GM19324 (cell line): Measurements from ENCODE around the gene EMC9.
"Not testable (repeated sequence)": the region's sequence is repeated elsewhere in the genome, so short reads cannot be mapped to it uniquely, and the experiment has no call there.

Source experiments
- ATAC-seq: cut with Tn5 transposase; IDR thresholded peaks from one replicate; pipeline ENCODE4 v1.9.1; 2021; ENCODE audit warnings: mild to moderate bottlenecking, moderate library complexity; ENCODE audit not compliant: unreplicated experiment, low FRiP score

EMC9 gene

DNA sequence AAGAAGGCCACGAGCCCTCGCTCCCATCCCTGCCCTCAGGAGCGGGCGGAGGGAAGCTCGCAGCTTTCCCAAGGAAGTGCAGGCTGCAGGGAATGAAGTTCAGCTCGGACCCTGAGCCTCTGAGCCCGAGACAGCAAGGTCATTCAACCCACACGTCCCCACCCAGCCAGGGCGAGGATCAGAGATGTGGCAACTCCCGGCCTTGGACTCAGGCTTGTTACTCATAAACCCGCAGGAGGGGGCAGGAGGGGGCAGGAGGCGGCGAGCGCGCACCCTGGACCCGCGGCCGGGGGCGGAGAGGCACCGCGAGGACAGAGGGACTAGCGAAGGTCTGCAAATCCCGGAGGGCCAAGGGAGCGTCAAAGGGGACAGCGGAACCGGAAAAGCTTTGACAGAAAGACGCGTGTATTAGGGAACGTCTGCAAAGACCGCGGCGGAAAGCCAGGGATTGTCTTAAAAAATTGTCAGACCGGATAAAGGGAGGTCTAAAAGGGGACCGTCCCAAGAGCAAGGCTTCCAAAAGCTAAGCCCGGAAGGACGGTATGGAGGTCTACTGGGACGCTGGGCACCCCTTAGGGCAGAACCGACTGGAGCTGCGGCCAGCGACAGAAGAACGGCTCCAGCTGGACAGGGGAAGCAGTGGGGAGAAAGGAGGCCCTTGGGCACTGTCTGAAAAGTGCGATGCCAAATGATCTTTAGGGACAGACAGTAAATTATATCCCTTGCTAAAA, 27.4 kb downstream of the EMC9 start:
- peak; percentile 29 for ATAC-seq

- no peak for ATAC-seq
Observed at GRCh38 chr14:24113379-24113800, 28.0 kb downstream of the EMC9 start.

DNA sequence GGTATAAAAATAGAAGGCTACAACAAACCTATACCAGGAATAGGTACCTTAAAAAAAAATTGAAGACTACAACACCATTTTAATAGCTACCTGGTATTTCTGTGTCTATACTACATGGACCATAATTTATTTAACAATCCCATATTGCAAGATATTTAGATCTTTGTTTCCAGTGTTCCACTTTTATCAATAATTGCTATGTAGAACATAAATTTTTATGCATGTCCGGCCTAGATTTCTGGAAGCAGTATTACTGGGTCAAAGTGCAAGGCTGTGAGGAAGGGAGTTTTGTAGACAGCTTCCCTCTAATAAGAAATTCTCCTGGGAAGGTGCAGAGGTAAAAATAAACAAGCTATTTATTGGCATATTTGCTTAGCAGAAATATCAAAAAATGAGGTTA, 30.9 kb downstream of the EMC9 start:
- no peak for ATAC-seq

- no peak for ATAC-seq
Observed at GRCh38 chr14:24110060-24110459, 31.3 kb downstream of the EMC9 start.

GRCh38 chr14:24108336-24108874, 33.0 kb downstream of the EMC9 start:
- ATAC-seq = peak; percentile 26

DNA sequence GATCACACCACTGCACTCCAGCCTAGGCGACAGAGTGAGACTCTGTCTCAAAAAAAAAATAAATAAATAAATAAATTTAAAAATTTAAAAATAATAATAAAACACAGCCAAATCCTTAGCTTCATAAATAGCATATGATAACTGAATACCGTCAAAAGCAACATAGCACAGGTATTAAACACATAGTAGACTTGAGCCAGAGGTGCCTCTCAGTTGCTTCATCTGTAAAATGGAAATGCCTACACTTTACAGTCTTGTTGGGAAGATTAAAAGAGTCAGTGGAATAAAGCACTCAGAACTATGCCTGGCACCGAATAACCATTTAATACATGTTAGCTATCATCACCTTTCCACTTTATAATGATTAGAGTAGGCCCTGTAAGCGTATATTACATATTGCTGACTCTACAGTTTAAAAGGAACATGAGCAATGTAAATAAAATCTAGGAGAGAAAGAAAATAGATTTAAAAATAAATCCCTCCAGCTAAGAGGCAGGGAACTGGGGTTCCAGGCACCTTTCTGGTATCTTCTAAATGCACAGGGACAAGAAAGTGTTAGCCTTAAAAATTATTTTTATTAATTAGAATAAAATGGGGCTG, 34.6 kb downstream of the EMC9 start:
- no peak for ATAC-seq

DNA sequence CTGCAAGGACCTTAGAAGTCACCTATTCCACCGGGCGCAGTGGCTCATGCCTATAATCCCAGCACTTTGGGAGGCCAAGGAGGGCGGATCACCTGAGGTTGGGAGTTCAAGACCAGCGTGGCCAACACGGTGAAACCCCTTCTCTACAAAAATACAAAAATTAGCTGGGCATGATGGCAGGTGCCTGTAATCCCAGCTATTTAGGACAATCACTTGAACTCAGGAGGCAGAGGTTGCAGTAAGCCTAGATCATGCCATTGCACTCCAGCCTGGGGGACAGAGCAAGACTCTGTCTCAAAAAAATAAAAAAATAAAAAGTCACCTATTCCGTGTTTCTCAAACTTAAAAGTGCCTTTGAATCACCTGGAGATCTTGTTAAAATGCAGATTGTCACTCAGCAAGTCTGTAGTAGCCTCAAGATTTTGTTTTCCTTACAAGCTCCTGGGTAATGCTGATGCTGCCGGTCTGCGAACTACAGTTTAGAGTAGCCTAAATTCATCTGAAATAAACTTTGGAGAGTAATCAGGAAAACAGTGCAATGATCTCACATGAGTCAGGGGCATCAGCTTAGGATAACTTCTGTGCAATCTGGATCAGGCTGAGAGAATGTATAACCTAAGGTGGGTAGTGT, 35.7 kb downstream of the EMC9 start:
- not testable (repeated sequence) for ATAC-seq

DNA sequence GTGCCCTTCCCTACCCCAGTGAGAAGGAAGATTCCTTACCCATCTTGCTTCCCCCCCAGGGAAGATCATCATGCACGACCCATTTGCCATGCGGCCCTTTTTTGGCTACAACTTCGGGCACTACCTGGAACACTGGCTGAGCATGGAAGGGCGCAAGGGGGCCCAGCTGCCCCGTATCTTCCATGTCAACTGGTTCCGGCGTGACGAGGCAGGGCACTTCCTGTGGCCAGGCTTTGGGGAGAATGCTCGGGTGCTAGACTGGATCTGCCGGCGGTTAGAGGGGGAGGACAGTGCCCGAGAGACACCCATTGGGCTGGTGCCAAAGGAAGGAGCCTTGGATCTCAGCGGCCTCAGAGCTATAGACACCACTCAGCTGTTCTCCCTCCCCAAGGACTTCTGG, 37.9 kb downstream of the EMC9 start:
- no peak for ATAC-seq

DNA sequence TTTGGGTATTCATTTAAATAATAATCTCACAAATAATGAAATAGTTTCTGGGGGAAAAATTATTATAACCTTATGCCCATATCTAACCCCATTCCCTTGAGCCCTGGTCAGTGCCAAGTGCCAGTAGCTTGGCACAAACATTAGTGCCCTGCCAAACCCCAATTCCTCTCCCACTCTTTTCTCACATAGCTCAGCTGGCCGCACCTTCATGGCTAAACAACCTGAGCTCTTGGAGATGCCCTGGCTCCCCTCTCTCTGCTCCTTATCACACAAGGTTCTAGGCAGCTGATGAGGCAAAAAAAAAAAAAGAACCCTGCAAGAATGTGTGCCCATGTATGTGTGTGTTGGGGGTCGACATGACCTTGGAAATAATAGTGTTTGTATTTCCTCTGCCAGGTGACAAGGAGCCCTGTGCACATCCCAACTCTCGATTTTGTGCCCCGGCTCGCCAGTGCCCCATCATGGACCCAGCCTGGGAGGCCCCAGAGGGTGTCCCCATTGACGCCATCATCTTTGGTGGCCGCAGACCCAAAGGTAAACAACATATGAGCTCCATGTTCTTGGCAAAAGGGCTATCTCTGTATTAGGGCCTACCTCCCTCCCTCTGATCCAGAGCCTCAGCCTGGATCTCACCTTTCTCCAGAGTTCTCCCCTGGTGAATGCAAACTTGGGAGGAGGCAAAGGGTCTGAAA, 38.9 kb downstream of the EMC9 start:
- no peak for ATAC-seq

- ATAC-seq = no peak
Observed at GRCh38 chr14:24100982-24101494, 40.4 kb downstream of the EMC9 start.

DNA sequence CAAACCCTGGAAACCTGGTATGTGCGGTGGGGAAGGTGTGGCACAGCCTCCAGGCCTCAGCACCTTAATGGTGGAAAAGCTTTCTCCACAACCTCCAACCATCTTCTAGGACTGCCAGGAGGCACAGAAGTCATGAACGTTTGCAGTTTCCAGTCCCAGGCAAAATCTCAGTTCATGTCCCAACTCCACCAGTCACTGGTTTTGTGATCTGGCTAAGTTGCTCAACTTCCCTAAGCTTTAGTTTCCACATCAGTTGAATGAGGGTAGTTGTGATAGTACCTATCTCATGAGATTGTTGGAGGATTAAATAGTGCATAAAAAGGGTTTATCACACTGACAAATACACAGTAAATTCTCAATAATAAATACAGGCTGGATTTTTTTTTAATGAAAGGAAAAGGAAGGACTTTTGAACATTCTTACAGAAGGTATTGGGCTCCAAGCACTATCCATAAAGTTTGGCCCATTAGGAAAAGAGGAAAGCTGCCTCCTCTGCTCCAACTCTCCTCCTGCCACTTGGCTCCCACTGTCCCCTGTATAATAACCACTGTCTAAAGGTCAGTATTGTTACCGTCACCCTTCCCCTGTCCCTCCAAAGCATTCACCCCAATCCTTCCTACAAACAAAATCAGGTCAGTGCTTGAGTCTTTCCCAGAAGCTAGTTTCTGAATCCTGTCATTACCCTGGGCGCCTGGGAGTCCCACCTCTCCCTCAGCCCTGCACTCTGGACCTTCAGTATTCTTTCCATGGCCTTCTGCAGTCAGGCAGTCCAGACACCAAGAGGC, 41.0 kb downstream of the EMC9 start:
- ATAC-seq = no peak

- ATAC-seq = no peak
Observed at GRCh38 chr14:24098927-24099813, 42.2 kb downstream of the EMC9 start.

GRCh38 chr14:24098229-24098926, 43.0 kb downstream of the EMC9 start:
- ATAC-seq = no peak

- no peak for ATAC-seq
Observed at GRCh38 chr14:24096545-24097181, 44.7 kb downstream of the EMC9 start.

DNA sequence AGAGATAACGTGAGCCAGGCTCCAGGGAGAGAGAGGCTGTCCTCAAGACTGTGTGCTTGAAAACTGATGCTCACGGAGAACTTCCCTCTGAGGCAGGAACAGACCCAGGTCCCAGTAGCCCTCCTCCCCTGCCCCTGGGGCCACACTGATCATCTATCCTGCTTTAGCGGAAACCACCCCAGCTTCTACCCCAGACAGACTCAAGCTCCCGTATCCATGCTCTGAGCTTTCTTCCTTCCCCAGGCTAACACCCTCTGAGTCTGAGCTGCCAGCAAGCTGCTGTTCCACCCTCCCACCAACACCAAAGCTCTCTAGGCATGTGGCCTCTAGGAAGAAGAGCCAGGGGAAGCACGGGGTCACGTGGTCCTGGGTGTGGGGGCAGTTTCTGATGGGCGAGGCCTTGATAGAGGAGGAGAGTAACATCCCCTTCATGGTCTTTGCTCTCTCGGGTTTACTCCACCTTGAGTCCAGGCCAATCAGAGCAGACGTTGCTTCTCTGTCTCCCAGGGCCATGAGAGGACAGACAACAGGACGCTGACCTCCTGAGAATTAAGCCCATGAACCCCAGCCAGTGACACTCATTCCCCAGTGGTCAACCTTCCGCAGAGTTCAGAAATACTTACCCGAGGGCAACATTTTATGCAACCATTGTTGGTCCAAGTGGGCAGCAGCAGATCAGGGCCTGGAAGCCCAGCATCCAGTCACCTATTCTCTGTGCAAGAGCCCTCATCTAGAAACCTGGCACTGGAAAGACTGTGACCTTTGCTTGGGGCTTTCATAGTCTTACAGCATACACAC, 45.9 kb downstream of the EMC9 start:
- ATAC-seq = peak; percentile 43

- ATAC-seq = no peak
Observed at GRCh38 chr14:24094841-24095270, 46.5 kb downstream of the EMC9 start.
